Measurements from ENCODE around the gene UMODL1. TPM values are rescaled to one million over a fixed set of nuclear protein-coding genes. Genes with fewer than 3 reads are reported as not detected.

UMODL1 gene
- total RNA-seq, 1 donor from 2014 or later = 0.19 TPM

DNA sequence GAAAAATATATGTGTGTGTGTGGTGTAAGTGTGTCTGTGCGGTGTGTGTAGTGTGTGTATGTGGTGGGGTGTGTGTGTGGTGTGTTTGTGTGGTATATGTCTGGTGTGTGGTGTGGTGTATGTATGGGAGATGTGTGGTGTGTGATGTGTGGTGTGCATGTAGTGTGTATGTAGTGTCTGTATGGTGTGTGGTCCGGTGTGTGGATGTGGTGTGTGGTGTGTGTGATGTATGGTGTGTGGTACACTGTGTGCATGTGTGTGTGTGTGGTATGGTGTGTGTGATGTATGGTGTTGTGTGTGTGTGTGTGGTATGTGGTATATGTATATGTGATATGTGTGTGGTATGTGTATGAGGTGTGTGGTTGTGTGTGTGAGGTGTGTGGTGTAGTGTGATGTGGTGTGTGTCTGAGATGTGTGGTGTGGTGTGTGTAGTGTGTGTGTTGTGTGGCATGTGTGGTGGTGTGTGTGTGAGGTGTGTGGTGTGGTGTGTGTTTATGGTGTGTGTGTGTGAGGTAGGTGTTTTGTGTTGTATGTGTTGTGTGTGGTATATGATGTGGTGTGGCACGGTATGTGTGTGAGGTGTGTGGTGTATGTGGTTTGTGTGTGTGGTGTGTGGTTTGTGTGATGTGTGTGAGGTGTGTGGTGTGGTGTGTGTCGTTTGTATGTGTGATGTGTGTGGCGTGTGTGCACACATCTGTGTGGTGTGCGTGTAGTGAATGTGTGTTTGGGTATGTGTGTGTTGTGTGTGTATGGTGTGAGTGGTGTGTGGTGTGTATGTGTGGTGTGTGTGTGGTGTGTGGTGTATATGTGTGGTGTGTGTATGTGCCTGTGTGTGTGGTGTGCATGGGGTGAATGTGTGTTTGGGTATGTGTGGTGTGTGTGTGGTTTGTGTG is 112.5 kb downstream of the UMODL1 start:
- TF ChIP-seq, protein P1, sequence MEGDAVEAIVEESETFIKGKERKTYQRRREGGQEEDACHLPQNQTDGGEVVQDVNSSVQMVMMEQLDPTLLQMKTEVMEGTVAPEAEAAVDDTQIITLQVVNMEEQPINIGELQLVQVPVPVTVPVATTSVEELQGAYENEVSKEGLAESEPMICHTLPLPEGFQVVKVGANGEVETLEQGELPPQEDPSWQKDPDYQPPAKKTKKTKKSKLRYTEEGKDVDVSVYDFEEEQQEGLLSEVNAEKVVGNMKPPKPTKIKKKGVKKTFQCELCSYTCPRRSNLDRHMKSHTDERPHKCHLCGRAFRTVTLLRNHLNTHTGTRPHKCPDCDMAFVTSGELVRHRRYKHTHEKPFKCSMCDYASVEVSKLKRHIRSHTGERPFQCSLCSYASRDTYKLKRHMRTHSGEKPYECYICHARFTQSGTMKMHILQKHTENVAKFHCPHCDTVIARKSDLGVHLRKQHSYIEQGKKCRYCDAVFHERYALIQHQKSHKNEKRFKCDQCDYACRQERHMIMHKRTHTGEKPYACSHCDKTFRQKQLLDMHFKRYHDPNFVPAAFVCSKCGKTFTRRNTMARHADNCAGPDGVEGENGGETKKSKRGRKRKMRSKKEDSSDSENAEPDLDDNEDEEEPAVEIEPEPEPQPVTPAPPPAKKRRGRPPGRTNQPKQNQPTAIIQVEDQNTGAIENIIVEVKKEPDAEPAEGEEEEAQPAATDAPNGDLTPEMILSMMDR (IDR thresholded peaks at IDR 0.05; ENCODE audit: unreplicated experiment) = no peak
- H3K9me3 Mint-ChIP-seq (ENCODE audit: low read depth) = peaks cover 7% of the 10 kb centered on the region
- no peaks in the 10 kb centered on the region for H3K4me1 Mint-ChIP-seq (ENCODE audit: low read depth)
- H3K4me3 Mint-ChIP-seq (ENCODE audit: low read depth) = no peak overlapping the region
- H3K27me3 Mint-ChIP-seq = peaks cover 3% of the 10 kb centered on the region
- no peak for DNase-seq (ENCODE audit: low spot score, unreplicated experiment)
- H3K36me3 Mint-ChIP-seq (ENCODE audit: insufficient read depth) = no peaks in the 10 kb centered on the region
- H3K27ac Mint-ChIP-seq = no peak overlapping the region

DNA sequence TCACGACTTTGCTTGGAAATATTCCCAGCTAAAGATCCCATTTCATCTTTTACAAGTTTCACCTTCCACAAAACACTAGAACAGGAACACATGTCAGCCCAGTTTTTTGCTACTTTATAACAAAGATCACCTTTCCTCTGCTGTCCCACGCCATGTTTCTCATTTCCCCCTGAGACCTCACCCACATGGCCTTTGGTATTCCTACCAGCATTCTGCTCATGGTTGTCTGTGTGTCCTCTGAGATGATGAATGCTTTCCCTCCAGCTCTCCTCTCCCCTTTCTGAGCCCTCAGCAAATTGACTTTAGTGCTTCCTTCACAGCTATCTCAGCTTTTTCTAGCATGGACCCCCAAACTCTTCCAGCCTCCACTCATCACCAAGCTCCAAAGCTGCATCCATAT is 115.5 kb downstream of the UMODL1 start:
- Mint-ChIP-seq H3K36me3 (ENCODE audit: insufficient read depth) (no peaks in the 10 kb centered on the region), H3K27ac (no peak overlapping the region), H3K27me3 (peaks cover 6% of the 10 kb centered on the region), H3K4me3 (ENCODE audit: low read depth) (no peak overlapping the region), H3K4me1 (ENCODE audit: low read depth) (no peaks in the 10 kb centered on the region), H3K9me3 (ENCODE audit: low read depth) (peaks cover 7% of the 10 kb centered on the region)
- DNase-seq (ENCODE audit: low spot score, unreplicated experiment) = no peak
- TF ChIP-seq, protein P1 (IDR thresholded peaks at IDR 0.05; ENCODE audit: unreplicated experiment) = no peak

DNA sequence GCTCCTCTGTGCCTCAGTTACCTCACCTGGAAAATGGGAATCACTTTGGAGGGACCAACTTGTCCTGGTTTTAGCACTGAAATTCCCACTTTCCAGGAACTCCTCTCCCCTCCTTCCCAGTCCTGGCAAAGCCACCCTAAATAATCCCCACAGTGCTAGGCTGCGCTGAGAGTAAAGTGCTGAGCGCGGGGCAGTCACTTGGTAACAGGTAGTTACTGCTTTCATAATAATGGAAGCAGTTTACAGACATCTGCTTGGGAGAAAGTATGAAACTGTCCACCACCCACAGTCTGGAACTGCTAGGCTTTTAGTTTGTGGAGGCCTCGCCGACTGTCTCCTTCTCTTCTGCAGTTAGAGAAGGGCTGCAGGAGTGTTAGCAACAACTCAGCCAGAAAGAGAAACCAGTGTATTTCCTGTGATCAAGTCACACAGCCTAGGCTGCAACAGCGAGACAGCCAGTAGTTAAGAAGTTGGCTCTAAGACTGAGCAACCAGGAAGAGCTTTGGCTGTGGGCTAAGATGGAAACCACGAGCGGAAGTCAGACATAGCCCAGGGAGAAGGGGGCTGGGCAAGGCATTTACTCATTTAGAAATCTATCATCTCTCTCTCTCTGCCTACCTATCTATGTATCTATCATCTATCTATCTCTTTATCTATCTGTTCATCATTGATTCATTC is 117.0 kb downstream of the UMODL1 start:
- Mint-ChIP-seq H3K36me3 (ENCODE audit: insufficient read depth) (no peaks in the 10 kb centered on the region), H3K9me3 (ENCODE audit: low read depth) (peaks cover 7% of the 10 kb centered on the region), H3K27ac (no peak overlapping the region), H3K4me3 (ENCODE audit: low read depth) (no peak overlapping the region), H3K4me1 (ENCODE audit: low read depth) (no peaks in the 10 kb centered on the region), H3K27me3 (peaks cover 17% of the 10 kb centered on the region)
- TF ChIP-seq, protein P1 (IDR thresholded peaks at IDR 0.05; ENCODE audit: unreplicated experiment) = no peak
- no peak for DNase-seq (ENCODE audit: low spot score, unreplicated experiment)

DNA sequence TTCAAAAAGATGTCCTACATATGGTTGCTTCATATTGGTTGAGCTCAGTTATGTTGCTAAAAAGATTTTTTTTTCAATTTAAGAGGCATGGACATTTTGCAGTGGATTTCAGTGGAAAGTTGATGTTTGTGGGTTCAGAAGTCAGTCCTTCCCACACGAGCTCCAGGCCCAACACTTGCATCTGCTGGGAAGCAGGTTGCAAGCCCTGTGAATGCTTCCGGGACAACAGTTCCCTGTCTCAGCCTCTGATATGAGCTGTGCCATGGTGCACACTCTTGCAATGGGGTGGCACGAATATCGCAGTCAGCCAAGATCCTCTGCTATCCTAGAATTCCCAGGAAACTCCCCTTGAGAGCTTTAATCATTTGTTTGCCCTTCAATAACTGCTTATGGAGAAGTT is 117.5 kb downstream of the UMODL1 start:
- Mint-ChIP-seq H3K4me3 (ENCODE audit: low read depth) (no peak overlapping the region), H3K4me1 (ENCODE audit: low read depth) (no peaks in the 10 kb centered on the region), H3K9me3 (ENCODE audit: low read depth) (peaks cover 7% of the 10 kb centered on the region), H3K27ac (no peak overlapping the region), H3K27me3 (peaks cover 17% of the 10 kb centered on the region), H3K36me3 (ENCODE audit: insufficient read depth) (no peaks in the 10 kb centered on the region)
- DNase-seq (ENCODE audit: low spot score, unreplicated experiment) = no peak
- TF ChIP-seq, protein P1 (IDR thresholded peaks at IDR 0.05; ENCODE audit: unreplicated experiment) = no peak

DNA sequence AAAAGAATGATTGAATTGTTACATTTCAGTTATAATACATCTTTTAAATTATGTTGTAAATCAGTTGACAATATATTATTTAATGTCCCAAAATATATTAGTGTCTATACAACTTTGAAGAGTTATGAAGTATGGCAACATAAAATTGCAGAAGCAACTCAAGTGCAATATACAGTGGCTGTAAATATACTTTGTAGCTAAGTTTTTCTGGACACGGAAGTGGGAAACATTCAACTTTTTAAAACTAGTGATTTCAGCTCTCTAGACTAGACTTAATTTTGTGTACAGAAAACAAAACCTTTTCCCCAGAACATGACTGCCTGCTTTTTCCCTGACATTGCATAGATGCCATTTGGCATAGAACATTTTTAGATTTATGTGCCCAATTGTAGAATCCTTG is 118.3 kb downstream of the UMODL1 start:
- H3K9me3 Mint-ChIP-seq (ENCODE audit: low read depth) = peaks cover 7% of the 10 kb centered on the region
- TF ChIP-seq, protein P1 (IDR thresholded peaks at IDR 0.05; ENCODE audit: unreplicated experiment) = no peak
- H3K27me3 Mint-ChIP-seq = peaks cover 17% of the 10 kb centered on the region
- H3K4me1 Mint-ChIP-seq (ENCODE audit: low read depth) = no peaks in the 10 kb centered on the region
- H3K27ac Mint-ChIP-seq = no peak overlapping the region
- no peak overlapping the region for H3K4me3 Mint-ChIP-seq (ENCODE audit: low read depth)
- H3K36me3 Mint-ChIP-seq (ENCODE audit: insufficient read depth) = no peaks in the 10 kb centered on the region
- DNase-seq (ENCODE audit: low spot score, unreplicated experiment) = no peak
